GM23248 (cell line): ENCODE measurements around the gene GOLGA1. TPM values are rescaled to one million over a fixed set of nuclear protein-coding genes. Genes with fewer than 3 reads are reported as not detected.

Experiments
- DNase-seq: peaks from one replicate; pipeline ENCODE4 v3.0.0-alpha.2; 2015
- H2AFZ ChIP-seq: fragments of 200-600 bp; sonication (generic); 2 replicates; pipeline ENCODE4 v1.6.1; 2016; ENCODE audit warnings: antibody characterized with exemption
- H3F3A ChIP-seq: fragments of 200-600 bp; sonication (generic); 2 replicates; pipeline ENCODE4 v1.6.1; 2016; ENCODE audit warnings: mild to moderate bottlenecking, antibody characterized with exemption, mixed run types; ENCODE audit not compliant: insufficient read depth
- H3K27ac ChIP-seq: fragments of 200-600 bp; sonication (generic); 2 replicates; pipeline ENCODE4 v1.5.1; 2016; ENCODE audit warnings: mild to moderate bottlenecking
- H3K27me3 ChIP-seq: fragments of 200-600 bp; sonication (generic); replicated peaks from 2 replicates; pipeline ENCODE4 v1.6.1; 2016; ENCODE audit warnings: mild to moderate bottlenecking; ENCODE audit not compliant: insufficient read depth
- H3K36me3 ChIP-seq: fragments of 200-600 bp; sonication (generic); 2 replicates; pipeline ENCODE4 v1.6.1; 2016; ENCODE audit warnings: low read depth, mild to moderate bottlenecking
- H3K4me1 ChIP-seq: fragments of 200-600 bp; sonication (generic); 2 replicates; pipeline ENCODE4 v1.6.1; 2016; ENCODE audit warnings: mild to moderate bottlenecking; ENCODE audit not compliant: insufficient read depth
- H3K4me2 ChIP-seq: fragments of 200-600 bp; sonication (generic); one replicate; pipeline ENCODE4 v1.6.1; 2016; ENCODE audit warnings: mild to moderate bottlenecking; ENCODE audit not compliant: unreplicated experiment
- H3K4me3 ChIP-seq: fragments of 200-600 bp; sonication (generic); 2 replicates; pipeline ENCODE4 v1.5.1; 2016; ENCODE audit warnings: mild to moderate bottlenecking
- H3K79me2 ChIP-seq: fragments of 200-600 bp; sonication (generic); 2 replicates; pipeline ENCODE4 v1.6.1; 2016; ENCODE audit warnings: mild to moderate bottlenecking; ENCODE audit not compliant: insufficient read depth
- H3K9ac ChIP-seq: fragments of 200-600 bp; sonication (generic); 2 replicates; pipeline ENCODE4 v1.6.1; 2016; ENCODE audit warnings: mild to moderate bottlenecking
- H3K9me2 ChIP-seq: fragments of 200-600 bp; sonication (generic); 2 replicates; pipeline ENCODE4 v1.6.1; 2016; ENCODE audit warnings: mixed run types, mild to moderate bottlenecking, moderate library complexity; ENCODE audit not compliant: insufficient read depth
- H3K9me3 ChIP-seq: fragments of 200-600 bp; sonication (generic); one replicate; pipeline ENCODE4 v1.6.1; 2017; ENCODE audit warnings: low read depth
- H4K20me1 ChIP-seq: fragments of 200-600 bp; sonication (generic); 2 replicates; pipeline ENCODE4 v1.6.0; 2016; ENCODE audit not compliant: insufficient read depth
- EZH2 ChIP-seq: fragments of 200-600 bp; sonication (generic); IDR thresholded peaks from 2 replicates; pipeline ENCODE4 v1.6.1; 2018; ENCODE audit warnings: antibody characterized with exemption, mild to moderate bottlenecking; ENCODE audit not compliant: insufficient read depth, poor library complexity, severe bottlenecking
- EZH2phosphoT487 ChIP-seq: fragments of 200-600 bp; sonication (generic); IDR thresholded peaks from 2 replicates; pipeline ENCODE4 v1.6.1; 2018; ENCODE audit warnings: antibody characterized with exemption, moderate library complexity, mild to moderate bottlenecking, low read depth; ENCODE audit not compliant: insufficient read depth
- WGBS, 2 experiments: methylation state at CpG; one replicate each; pipeline ENCODE4 v1.1.6; 2015 to 2017; ENCODE audit warnings: low lambda C conversion rate in 2 of 2, low coverage in 1 of 2; ENCODE audit errors: missing lambda C conversion rate in 2 of 2; 5-methylcytosine and 5-hydroxymethylcytosine counted together
- in situ Hi-C: fragments of 300-500 bp; cut with MboI; formaldehyde crosslinking; loops from 2 replicates; pipeline ENCODE4 v1.15.0; 2020
- polyA plus RNA-seq: library from polyadenylated mRNA; unstranded; fragments of >200 nt; fragmentation: Nextera tagmentation; extraction: Ambion mirVana; gene quantifications from 2 replicates; pipeline ENCODE4 v1.2.1, GENCODE V29; 2016
- total RNA-seq: library from RNA; depleted of rRNA; stranded (reverse); fragments of >200 nt; shearing (Covaris generic); gene quantifications from 2 replicates; pipeline ENCODE4 v1.2.3, GENCODE V29; 2014

The GOLGA1 gene
- total and polyA plus RNA-seq, 2 experiments from 2014 or later: 12.4 to 15.3 TPM

GRCh38 chr9:124890179-124890578 is 50.7 kb downstream of the GOLGA1 start:
- no peak for DNase-seq
- Histone ChIP-seq H3K79me2 (no peaks in the 10 kb centered on the region), H2AFZ (no peak overlapping the region), H3K4me2 (no peak overlapping the region), H3K9me3 (no peaks in the 10 kb centered on the region), H3K4me3 (no peak overlapping the region), H3K9me2 (no peaks in the 10 kb centered on the region), H3K9ac (no peak overlapping the region), H3K4me1 (no peaks in the 10 kb centered on the region), H3K27me3 (no peaks in the 10 kb centered on the region), H3K27ac (no peak overlapping the region), H4K20me1 (no peaks in the 10 kb centered on the region; the same call in 1 of the 2 replicates), H3F3A (no peaks in the 10 kb centered on the region), H3K36me3 (peaks cover 9% of the 10 kb centered on the region; the same call in 1 of the 2 replicates)
- WGBS, 2 experiments: 90 to 92% methylated on average over 7 of the region's 7 CpGs
- in situ Hi-C loops: no loop called here
- TF ChIP-seq EZH2phosphoT487 (no peak), EZH2 (no peak)

DNA sequence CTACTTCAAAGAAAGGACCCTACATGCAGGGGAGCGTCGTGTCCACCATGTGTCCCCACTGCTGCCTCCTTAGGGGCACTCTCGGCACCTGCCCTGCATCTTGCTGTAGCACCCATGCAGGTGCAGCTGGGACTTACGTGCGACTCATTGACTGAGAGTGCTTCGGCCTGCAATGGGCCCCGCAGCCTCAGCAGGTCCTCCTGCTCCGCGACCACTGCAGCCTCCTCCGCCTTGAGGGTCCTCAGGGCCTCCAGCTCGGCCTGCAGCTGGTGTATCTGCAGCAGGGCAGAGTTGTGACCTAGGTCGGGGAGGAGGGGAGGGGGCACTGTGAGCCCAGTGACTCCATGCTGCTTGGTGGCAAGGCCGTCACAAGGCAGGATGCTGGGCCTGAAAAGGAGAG is 51.9 kb downstream of the GOLGA1 start:
- in situ Hi-C loops: no loop called here

DNA sequence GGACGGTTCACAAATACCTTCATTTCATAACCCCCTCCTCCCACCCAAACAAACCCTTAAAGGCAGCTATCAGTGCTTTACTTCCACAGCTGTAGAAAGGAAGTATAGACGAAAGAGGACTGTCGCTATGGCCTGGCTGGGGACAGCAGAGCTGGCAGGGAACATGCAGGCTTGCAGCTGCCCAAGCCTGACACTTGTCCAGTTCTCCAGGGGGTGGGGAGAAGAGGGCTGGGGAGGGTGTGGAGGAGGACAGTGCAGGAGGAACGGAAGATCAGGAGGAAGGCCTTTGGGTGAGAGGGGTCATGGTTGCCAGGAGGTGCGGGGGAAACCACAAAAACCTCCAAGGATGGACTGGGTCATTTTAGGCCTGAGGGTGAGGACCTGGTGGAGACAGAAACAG is 53.1 kb downstream of the GOLGA1 start:
- Histone ChIP-seq H3K27ac (no peak overlapping the region), H3K4me3 (no peak overlapping the region), H3K9ac (no peak overlapping the region), H3K4me2 (no peak overlapping the region), H3K79me2 (no peaks in the 10 kb centered on the region), H3K36me3 (no peaks in the 10 kb centered on the region; the same call in 1 of the 2 replicates), H3K9me2 (no peaks in the 10 kb centered on the region), H3K9me3 (no peaks in the 10 kb centered on the region), H4K20me1 (no peaks in the 10 kb centered on the region; the same call in 1 of the 2 replicates), H3K4me1 (no peaks in the 10 kb centered on the region), H2AFZ (no peak overlapping the region), H3K27me3 (no peaks in the 10 kb centered on the region), H3F3A (no peaks in the 10 kb centered on the region)
- 85 to 92% methylated on average over 5 of the region's 5 CpGs for WGBS, 2 experiments
- TF ChIP-seq EZH2 (no peak), EZH2phosphoT487 (no peak)
- in situ Hi-C loops: no loop called here
- no peak for DNase-seq

More for the DNA sequence above, 51.9 kb downstream of the GOLGA1 start:
- Histone ChIP-seq H3K79me2 (no peaks in the 10 kb centered on the region), H3K4me3 (no peak overlapping the region), H3K9me2 (no peaks in the 10 kb centered on the region), H3K4me1 (no peaks in the 10 kb centered on the region), H3F3A (no peaks in the 10 kb centered on the region), H3K9me3 (no peaks in the 10 kb centered on the region), H3K27ac (no peak overlapping the region), H3K9ac (no peak overlapping the region), H3K27me3 (no peaks in the 10 kb centered on the region), H2AFZ (no peak overlapping the region), H4K20me1 (no peaks in the 10 kb centered on the region; the same call in 1 of the 2 replicates), H3K36me3 (peaks cover 9% of the 10 kb centered on the region; the same call in 1 of the 2 replicates), H3K4me2 (no peak overlapping the region)
- 87 to 91% methylated on average over 13 of the region's 13 CpGs for WGBS, 2 experiments
- TF ChIP-seq EZH2: no peak
- no peak for TF ChIP-seq EZH2phosphoT487
- DNase-seq: no peak

DNA sequence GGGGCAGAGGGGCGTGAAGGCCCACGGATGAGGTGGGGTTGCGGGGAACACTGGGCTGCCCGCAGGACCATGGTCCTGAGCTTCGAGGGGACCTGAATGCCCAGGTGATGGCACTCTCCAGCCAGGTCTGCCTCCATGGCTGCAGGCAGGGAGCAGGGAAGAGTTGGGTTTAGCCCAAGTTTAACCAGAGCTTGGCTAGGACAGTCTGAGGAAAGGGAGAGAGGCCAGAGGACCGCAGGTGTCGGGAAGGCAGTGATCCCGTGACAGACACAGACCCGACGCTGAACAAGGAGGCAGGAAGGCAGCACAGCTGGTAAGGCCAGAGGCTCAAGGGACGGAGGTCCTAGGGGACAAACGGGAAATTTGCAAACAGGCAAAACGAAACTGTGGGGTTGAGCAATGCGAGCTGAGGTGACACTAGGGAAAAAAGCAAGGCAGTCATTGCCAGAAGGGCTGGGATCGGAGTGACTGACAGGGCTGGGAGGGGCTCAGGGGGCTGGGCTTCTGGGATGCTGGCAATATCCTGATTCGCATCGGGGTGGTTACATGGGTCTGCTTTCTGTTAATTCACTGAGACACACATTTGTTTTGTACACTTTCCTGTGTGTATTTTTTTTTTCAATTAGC is 53.9 kb downstream of the GOLGA1 start:
- H3K4me1 ChIP-seq: no peaks in the 10 kb centered on the region
- no peaks in the 10 kb centered on the region for H3K79me2 ChIP-seq
- no peak overlapping the region for H3K9ac ChIP-seq
- H3F3A ChIP-seq: no peaks in the 10 kb centered on the region
- H3K36me3 ChIP-seq: no peaks in the 10 kb centered on the region; the same call in 1 of the 2 replicates
- WGBS, 2 experiments: 85 to 89% methylated on average over 17 of the region's 17 CpGs
- H4K20me1 ChIP-seq: no peaks in the 10 kb centered on the region; the same call in 1 of the 2 replicates
- DNase-seq: no peak
- H2AFZ ChIP-seq: no peak overlapping the region
- H3K9me2 ChIP-seq: no peaks in the 10 kb centered on the region
- H3K4me2 ChIP-seq: no peak overlapping the region
- no peak overlapping the region for H3K4me3 ChIP-seq
- TF ChIP-seq EZH2: no peak
- no peak for TF ChIP-seq EZH2phosphoT487
- in situ Hi-C loops: no loop called here
- H3K27ac ChIP-seq: no peak overlapping the region
- H3K27me3 ChIP-seq: no peaks in the 10 kb centered on the region
- no peaks in the 10 kb centered on the region for H3K9me3 ChIP-seq
